K562 (cell line): ENCODE measurements around the gene DENND6B. TPM values are rescaled to one million over a fixed set of nuclear protein-coding genes. Genes with fewer than 3 reads are reported as not detected.

Experiments used
- ATAC-seq: fragments of 200-7000 bp; cut with Tn5 transposase; 3 replicates; pipeline ENCODE4 v1.9.1; 2020; ENCODE audit warnings: moderate library complexity
- BruUV-seq: library from RNA; stranded (reverse); fragments of 400-500 nt; replicated peaks from 2 replicates; lab custom pipeline; 2021; lab: Mats Ljungman, UMichigan
- CTCF ChIA-PET: fragments of 300-600 bp; formaldehyde crosslinking; extraction: SDS; loops from one replicate; lab custom pipeline; 2021; ENCODE audit warnings: low intra/inter-chr PET ratio; lab: Yijun Ruan, JAX
- POLR2A ChIA-PET: fragments of 300-600, 350-650 bp; sonication (Branson Sonifier 250); formaldehyde crosslinking; extraction: SDS; loops from one replicate; lab custom pipeline; 2021; ENCODE audit warnings: antibody characterized with exemption, inconsistent platforms; lab: Yijun Ruan, JAX
- DNase-seq, 4 experiments: peaks; one replicate each; pipeline versions ENCODE4 v3.0.0 to v3.0.0-alpha.2; 2011 to 2018; ENCODE audit warnings: low spot score in 3 of 4, mixed read lengths in 3 of 4; ENCODE audit errors: extremely low read depth in 1 of 4
- FAIRE-seq: peaks from 2 replicates; lab custom pipeline; 2011; peaks lifted over from hg19 to GRCh38; lab: Jason Lieb, UNC
- H2AFZ ChIP-seq: 2 replicates; pipeline ENCODE4 v1.6.0; 2011; ENCODE audit warnings: low read depth, low read length, control low read depth, inconsistent platforms
- H3K27ac ChIP-seq: fragments of 200-600 bp; 3 replicates; pipeline ENCODE4 v1.8.0; 2011; ENCODE audit warnings: low read depth, mild to moderate bottlenecking, control low read depth, inconsistent platforms, low read length, moderate library complexity, mixed read lengths; ENCODE audit errors: extremely low read depth
- H3K27me3 ChIP-seq, 2 experiments: fragments of 300-600 bp in 1 of 2; 2 replicates in 1 of 2; 3 replicates in 1 of 2; pipeline versions ENCODE4 v1.6.0 to v1.8.0; 2011; ENCODE audit warnings: inconsistent platforms in 2 of 2, low read length in 2 of 2, mild to moderate bottlenecking in 1 of 2, mixed read lengths in 1 of 2, moderate library complexity in 1 of 2; ENCODE audit not compliant: control insufficient read depth in 2 of 2, insufficient read depth in 2 of 2
- H3K36me3 ChIP-seq: fragments of 300-600 bp; 3 replicates; pipeline ENCODE4 v1.8.0; 2011; ENCODE audit warnings: mild to moderate bottlenecking, low read length, inconsistent platforms; ENCODE audit not compliant: control insufficient read depth, insufficient read depth
- H3K4me1 ChIP-seq, 2 experiments: fragments of 200-600 bp in 1 of 2; replicated peaks in 1 of 2; 2 replicates in 1 of 2; 3 replicates in 1 of 2; pipeline versions ENCODE4 v1.5.1 to v1.8.0; 2011; ENCODE audit warnings: inconsistent platforms in 2 of 2, low read length in 2 of 2, mild to moderate bottlenecking in 1 of 2, mixed read lengths in 1 of 2, moderate library complexity in 1 of 2; ENCODE audit not compliant: control insufficient read depth in 2 of 2, insufficient read depth in 2 of 2
- H3K4me2 ChIP-seq: 2 replicates; pipeline ENCODE4 v1.6.1; 2011; ENCODE audit warnings: low read length, control low read depth, inconsistent platforms, mixed read lengths; ENCODE audit not compliant: insufficient read depth
- H3K4me3 ChIP-seq: fragments of 200-600 bp; sonication (generic), shearing (Covaris generic); 2 replicates; pipeline ENCODE4 v1.5.1; 2016; ENCODE audit warnings: control low read depth, inconsistent platforms
- H3K79me2 ChIP-seq: fragments of 200-600 bp; 3 replicates; pipeline ENCODE4 v1.8.0; 2011; ENCODE audit warnings: low read length, inconsistent platforms; ENCODE audit not compliant: control insufficient read depth, insufficient read depth
- H3K9ac ChIP-seq, 2 experiments: 2 replicates each; pipeline versions ENCODE4 v1.6.0 to v1.6.1; 2011; ENCODE audit warnings: low read depth in 2 of 2, low read length in 2 of 2, control low read depth in 1 of 2, inconsistent platforms in 1 of 2, mild to moderate bottlenecking in 1 of 2, mixed read lengths in 1 of 2; ENCODE audit not compliant: insufficient read depth in 1 of 2
- H3K9me1 ChIP-seq: one replicate; pipeline ENCODE4 v1.6.0; 2011; ENCODE audit warnings: inconsistent platforms, mild to moderate bottlenecking, low read length, moderate library complexity; ENCODE audit not compliant: control insufficient read depth, insufficient read depth
- H3K9me3 ChIP-seq: replicated peaks from 2 replicates; pipeline ENCODE4 v1.5.1; 2011; ENCODE audit warnings: low read depth, low read length, inconsistent platforms; ENCODE audit not compliant: control insufficient read depth, insufficient read depth
- H4K20me1 ChIP-seq: replicated peaks from 2 replicates; pipeline ENCODE4 v1.6.1; 2011; ENCODE audit warnings: low read length, inconsistent platforms, mixed read lengths; ENCODE audit not compliant: control insufficient read depth, insufficient read depth
- KDM1A ChIP-seq, 2 experiments: fragments of 450-650 bp; IDR thresholded peaks; 2 replicates each; pipeline ENCODE4 v1.6.1; 2016; ENCODE audit warnings: mild to moderate bottlenecking in 2 of 2
- MYBL2 ChIP-seq, 2 experiments: fragments of 450-650 bp in 1 of 2; sonication (generic) in 1 of 2; formaldehyde crosslinking in 1 of 2; IDR thresholded peaks; 2 replicates each; pipeline versions ENCODE4 v1.6.1 to v1.8.1; 2017 to 2022; ENCODE audit warnings: borderline replicate concordance in 1 of 2, inconsistent platforms in 1 of 2, low read depth in 1 of 2, mild to moderate bottlenecking in 1 of 2, missing genetic modification reagents in 1 of 2, moderate library complexity in 1 of 2
- PCBP1 ChIP-seq: fragments of 200-400 bp; formaldehyde crosslinking; IDR thresholded peaks from 2 replicates; pipeline ENCODE4 v1.6.1; 2018; ENCODE audit warnings: mild to moderate bottlenecking, low read depth, low read length; ENCODE audit not compliant: poor library complexity, severe bottlenecking
- PHF8 ChIP-seq: fragments of 200-600 bp; sonication (generic); IDR thresholded peaks from 2 replicates; pipeline ENCODE4 v1.6.1; 2012; ENCODE audit warnings: mixed run types, mild to moderate bottlenecking, inconsistent platforms, low read length, moderate library complexity, borderline replicate concordance
- POLR2G ChIP-seq: fragments of 200-400 bp; formaldehyde crosslinking; IDR thresholded peaks from 2 replicates; pipeline ENCODE4 v1.6.1; 2017; ENCODE audit warnings: low read depth, mild to moderate bottlenecking, antibody characterized with exemption, low read length, moderate library complexity
- VEZF1 ChIP-seq: fragments of 200-800 bp; sonication (Bioruptor generic); IDR thresholded peaks from 2 replicates; pipeline ENCODE4 v1.6.1; 2017; ENCODE audit warnings: missing genetic modification characterization, missing compliant biosample characterization
- ZBTB1 ChIP-seq: sonication (generic); formaldehyde crosslinking; IDR thresholded peaks from 2 replicates; pipeline ENCODE4 v1.8.1; 2023; ENCODE audit warnings: missing genetic modification reagents, low read depth, mild to moderate bottlenecking, borderline replicate concordance
- ZFX ChIP-seq: sonication (generic); formaldehyde crosslinking; IDR thresholded peaks from 2 replicates; pipeline ENCODE4 v1.8.0; 2022; ENCODE audit warnings: mild to moderate bottlenecking, missing genetic modification reagents, moderate library complexity
- WGBS: fragments of 100-300 bp; shearing (Covaris generic); methylation state at CpG from one replicate; pipeline ENCODE4 v1.1.6; 2016; ENCODE audit warnings: low coverage, mixed read lengths; ENCODE audit not compliant: insufficient coverage; ENCODE audit errors: missing lambda C conversion rate; 5-methylcytosine and 5-hydroxymethylcytosine counted together
- in situ Hi-C: fragments of 300-500 bp; cut with MboI; formaldehyde crosslinking; loops from 4 replicates; pipeline ENCODE4 v1.15.0; 2018; ENCODE audit warnings: inconsistent platforms, mixed read lengths
- intact Hi-C: fragments of 100-400 bp; cut with micrococcal nuclease; formaldehyde crosslinking; loops from 2 replicates; pipeline ENCODE4 v1.14.2; 2022
- polyA plus RNA-seq, 8 experiments: library from polyadenylated mRNA; depleted of rRNA in 4 of 8; stranded (reverse) in 5 of 8; unstranded in 3 of 8; fragments of >200 nt; fragmentation: Nextera tagmentation in 2 of 8; fragmentation: Illumina TruSeq in 1 of 8; extraction: Ambion mirVana in 2 of 8; extraction: Trizol in 1 of 8; gene quantifications; 2 replicates each; pipeline versions ENCODE4 v1.2.1 to v1.2.3, GENCODE V29; 2011 to 2014; ENCODE audit warnings: inconsistent platforms in 1 of 8, missing spikeins in 1 of 8
- total RNA-seq, 7 experiments: library from RNA; depleted of rRNA in 6 of 7; stranded (reverse); fragments of >200 nt in 6 of 7; fragmentation: Illumina TruSeq in 2 of 7; extraction: Trizol in 2 of 7; gene quantifications; 2 replicates each; pipeline versions ENCODE4 v1.2.1 to v1.2.3, GENCODE V29; 2011 to 2021; ENCODE audit warnings: low replicate concordance in 1 of 7

The DENND6B gene
- total and polyA plus RNA-seq, 9 of the 15 experiments (the other 6 are each of a cell fraction or from before 2014, with no cell fraction given), result 0.07 to 3.7 (median 1.5) TPM

- 60% methylated on average over 7 of the region's 19 CpGs for WGBS
- ATAC-seq, result no peak
- peaks cover 34 to 87% of the 10 kb centered on the region in 2 experiments for H3K4me1 ChIP-seq
- no peaks in the 10 kb centered on the region for H3K36me3 ChIP-seq
- no peak overlapping the region for H3K4me3 ChIP-seq
- peaks cover 40% of the 10 kb centered on the region for H3K79me2 ChIP-seq
- POLR2A ChIA-PET, result interaction anchor here (1.1 to 1.4 kb wide), 2 partner anchors 14 to 46 kb away, joined by 3 to 4 read pairs; partner anchors contain the start of gene MAPK12
- H3K9ac ChIP-seq, result peak overlapping the region in 1 of 2 experiments; percentile 83; a peak in 1 of 4 replicates
- CTCF ChIA-PET, result no interaction called here
- H3K4me2 ChIP-seq, result no peak overlapping the region; the same call in none of the 2 replicates
- intact Hi-C loops, result no loop called here
- H3K27ac ChIP-seq, result peak overlapping the region; percentile 57; the same call in 1 of the 3 replicates
- TF ChIP-seq POLR2G (peak; percentile 40), PHF8 (0 out of 2 replicates have a peak, but pooled peaks have one; percentile 18), ZBTB1 (CRISPR knock-in tag) (no peak), VEZF1 (CRISPR knock-in tag) (0 out of 2 replicates have a peak, but pooled peaks have one; percentile 4), ZFX (CRISPR knock-in tag) (peak; percentile 31; the same call in 1 of the 2 replicates), PCBP1 (peak; percentile 77), MYBL2 (IDR thresholded peaks at IDR 0.05; ENCODE audit: low read depth) (no peak), MYBL2 (CRISPR knock-in tag; IDR thresholded peaks at IDR 0.05; ENCODE audit: borderline replicate concordance) (no peak), KDM1A (IDR thresholded peaks at IDR 0.05) (peak in 1 of 2 experiments; percentile 79; a peak in 1 of 4 replicates)
- TF ChIP-seq, all 486 proteins: peak for 6
- DNase-seq (no peak), FAIRE-seq (no peak)
- H4K20me1 ChIP-seq, result no peaks in the 10 kb centered on the region
- no peaks in the 10 kb centered on the region for H3K9me1 ChIP-seq
- no TSS peak for BruUV-seq
- H3K9me3 ChIP-seq, result no peaks in the 10 kb centered on the region
- H3K27me3 ChIP-seq, result no peaks in the 10 kb centered on the region
- no peak overlapping the region for H2AFZ ChIP-seq
- in situ Hi-C loops, result no loop called here
Measured at GRCh38 chr22:50307890-50308596, 18.8 kb downstream of the DENND6B start.
